GM21515 (cell line): ENCODE measurements around the gene SPRYD3.
"Not testable (repeated sequence)": the region's sequence is repeated elsewhere in the genome, so short reads cannot be mapped to it uniquely, and the experiment has no call there.

Source experiments
- ATAC-seq: cut with Tn5 transposase; IDR thresholded peaks from one replicate; pipeline ENCODE4 v1.9.1; 2021; ENCODE audit not compliant: unreplicated experiment

The SPRYD3 gene

GRCh38 chr12:53051881-53052412 is 27.2 kb downstream of the SPRYD3 start:
- no peak for ATAC-seq

- ATAC-seq: no peak
Observed at GRCh38 chr12:53051058-53051880, 27.9 kb downstream of the SPRYD3 start.

- ATAC-seq: no peak
Observed at GRCh38 chr12:53050426-53051057, 28.6 kb downstream of the SPRYD3 start.

- no peak for ATAC-seq
Observed at GRCh38 chr12:53049571-53050318, 29.4 kb downstream of the SPRYD3 start, which contains the start of gene TNS2. TNS2 (plus strand) TSS chr12:53050065; CDS start chr12:53050186, 121 bp downstream.

GRCh38 chr12:53048780-53049401 is 30.3 kb downstream of the SPRYD3 start:
- ATAC-seq: no peak

- no peak for ATAC-seq
Observed at GRCh38 chr12:53048033-53048779, 31.0 kb downstream of the SPRYD3 start.

- ATAC-seq: peak; percentile 64
Observed at GRCh38 chr12:53047221-53048032, 31.8 kb downstream of the SPRYD3 start.

- ATAC-seq: peak; percentile 20
Observed at GRCh38 chr12:53046655-53047220, 32.5 kb downstream of the SPRYD3 start.

GRCh38 chr12:53045696-53046045 is 33.5 kb downstream of the SPRYD3 start:
- no peak for ATAC-seq

- no peak for ATAC-seq
Observed at GRCh38 chr12:53044896-53045695, 34.1 kb downstream of the SPRYD3 start.

GRCh38 chr12:53044052-53044581 is 35.1 kb downstream of the SPRYD3 start:
- no peak for ATAC-seq

GRCh38 chr12:53042607-53043454 is 36.4 kb downstream of the SPRYD3 start:
- no peak for ATAC-seq

- no peak for ATAC-seq
Observed at GRCh38 chr12:53039851-53040250, 39.3 kb downstream of the SPRYD3 start.

GRCh38 chr12:53036802-53037201 is 42.4 kb downstream of the SPRYD3 start:
- ATAC-seq: no peak

- no peak for ATAC-seq
Observed at GRCh38 chr12:53034459-53034858, 44.7 kb downstream of the SPRYD3 start.

- not testable (repeated sequence) for ATAC-seq
Observed at GRCh38 chr12:53033832-53034231, 45.4 kb downstream of the SPRYD3 start.

GRCh38 chr12:53031616-53032015 is 47.6 kb downstream of the SPRYD3 start:
- no peak for ATAC-seq
